DND-41 (cell line): Measurements from ENCODE around the gene PDSS1.

ENCODE experiments used
- EZH2 ChIP-seq: IDR thresholded peaks from 3 replicates; pipeline ENCODE4 v1.6.1; 2012; ENCODE audit warnings: borderline replicate concordance, low read depth, mild to moderate bottlenecking, moderate library complexity, low read length, inconsistent platforms; ENCODE audit not compliant: severe bottlenecking
- TF ChIP-seq, protein P1 (sequence below): IDR thresholded peaks from 2 replicates; pipeline ENCODE4 v1.5.1; 2012; ENCODE audit warnings: borderline replicate concordance, low read length, moderate library complexity, mild to moderate bottlenecking; ENCODE audit not compliant: poor library complexity, severe bottlenecking; ENCODE audit errors: extremely low read depth

DNA sequence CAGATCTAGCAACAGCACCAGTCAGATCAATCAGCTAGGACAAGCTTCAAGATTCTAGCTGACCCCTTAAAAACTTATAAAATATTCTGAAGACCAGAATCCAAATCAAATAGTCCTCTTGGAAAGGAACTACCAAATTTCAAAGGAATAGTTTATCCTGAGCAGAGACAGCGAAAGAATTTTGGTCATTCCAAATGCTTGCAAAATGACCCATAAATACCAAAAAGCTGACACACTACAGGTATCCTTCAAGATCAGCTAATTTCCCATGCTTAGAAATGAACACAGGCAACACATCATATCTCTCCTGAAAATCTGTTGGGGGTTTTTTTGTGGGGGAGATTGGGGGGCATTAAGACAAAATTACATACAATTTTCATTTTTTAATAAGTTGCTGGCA is 78.8 kb downstream of the PDSS1 start:
- TF ChIP-seq, protein P1, sequence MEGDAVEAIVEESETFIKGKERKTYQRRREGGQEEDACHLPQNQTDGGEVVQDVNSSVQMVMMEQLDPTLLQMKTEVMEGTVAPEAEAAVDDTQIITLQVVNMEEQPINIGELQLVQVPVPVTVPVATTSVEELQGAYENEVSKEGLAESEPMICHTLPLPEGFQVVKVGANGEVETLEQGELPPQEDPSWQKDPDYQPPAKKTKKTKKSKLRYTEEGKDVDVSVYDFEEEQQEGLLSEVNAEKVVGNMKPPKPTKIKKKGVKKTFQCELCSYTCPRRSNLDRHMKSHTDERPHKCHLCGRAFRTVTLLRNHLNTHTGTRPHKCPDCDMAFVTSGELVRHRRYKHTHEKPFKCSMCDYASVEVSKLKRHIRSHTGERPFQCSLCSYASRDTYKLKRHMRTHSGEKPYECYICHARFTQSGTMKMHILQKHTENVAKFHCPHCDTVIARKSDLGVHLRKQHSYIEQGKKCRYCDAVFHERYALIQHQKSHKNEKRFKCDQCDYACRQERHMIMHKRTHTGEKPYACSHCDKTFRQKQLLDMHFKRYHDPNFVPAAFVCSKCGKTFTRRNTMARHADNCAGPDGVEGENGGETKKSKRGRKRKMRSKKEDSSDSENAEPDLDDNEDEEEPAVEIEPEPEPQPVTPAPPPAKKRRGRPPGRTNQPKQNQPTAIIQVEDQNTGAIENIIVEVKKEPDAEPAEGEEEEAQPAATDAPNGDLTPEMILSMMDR = no peak
- TF ChIP-seq EZH2 = no peak
